Measurements from ENCODE around the gene NAALAD2.
"Not testable (repeated sequence)": the region's sequence is repeated elsewhere in the genome, so short reads cannot be mapped to it uniquely, and the experiment has no call there.

NAALAD2 gene

DNA sequence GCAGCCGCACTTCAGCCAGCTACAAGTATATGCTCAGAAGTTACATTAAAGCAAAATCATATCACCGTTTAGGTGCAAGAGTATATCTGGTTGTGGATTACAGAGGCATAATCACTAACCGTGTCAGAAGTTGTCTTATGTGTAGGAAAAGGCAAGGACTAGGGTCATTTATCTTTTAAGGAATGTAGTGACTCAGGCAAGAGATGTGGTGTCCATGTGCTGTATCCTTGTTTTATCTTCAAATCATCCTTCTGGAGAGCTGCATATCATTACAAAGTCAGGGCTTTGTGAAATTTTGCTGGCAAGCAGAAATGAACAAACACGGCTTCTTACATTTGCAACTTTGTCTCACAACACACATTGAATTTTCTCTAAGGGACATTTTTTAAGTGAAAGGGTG is 101.1 kb downstream of the NAALAD2 start:
- Histone ChIP-seq H3K36me3 (ENCODE audit: control insufficient read depth in 5 of 5, insufficient read depth in 5 of 5, low read length in 5 of 5) (no peaks in the 10 kb centered on the region), H3K27ac (ENCODE audit: low read depth, low read length) (no peak overlapping the region), H3K9me3 (ENCODE audit: control insufficient read depth in 5 of 5, low read length in 5 of 5) (no peaks in the 10 kb centered on the region), H3K4me3 (ENCODE audit: low read depth in 1 of 5, low read length in 5 of 5) (no peak overlapping the region), H3K27me3 (ENCODE audit: control insufficient read depth in 5 of 5, insufficient read depth in 4 of 5, low read length in 5 of 5) (no peaks in the 10 kb centered on the region), H3K9ac (ENCODE audit: low read length in 5 of 5) (no peak overlapping the region), H3K4me1 (ENCODE audit: control insufficient read depth in 5 of 5, insufficient read depth in 5 of 5, low read length in 5 of 5) (no peaks in the 10 kb centered on the region)

GRCh38 chr11:90237004-90237403 is 102.5 kb downstream of the NAALAD2 start:
- H3K9me3 ChIP-seq (ENCODE audit: control insufficient read depth in 5 of 5, low read length in 5 of 5), result no peaks in the 10 kb centered on the region
- H3K27me3 ChIP-seq (ENCODE audit: control insufficient read depth in 5 of 5, insufficient read depth in 4 of 5, low read length in 5 of 5), result no peaks in the 10 kb centered on the region
- no peak overlapping the region for H3K27ac ChIP-seq (ENCODE audit: low read depth, low read length)
- no peaks in the 10 kb centered on the region for H3K36me3 ChIP-seq (ENCODE audit: control insufficient read depth in 5 of 5, insufficient read depth in 5 of 5, low read length in 5 of 5)
- H3K4me1 ChIP-seq (ENCODE audit: control insufficient read depth in 5 of 5, insufficient read depth in 5 of 5, low read length in 5 of 5), result no peaks in the 10 kb centered on the region
- H3K9ac ChIP-seq (ENCODE audit: low read length in 5 of 5), result no peak overlapping the region
- H3K4me3 ChIP-seq (ENCODE audit: low read depth in 1 of 5, low read length in 5 of 5), result no peak overlapping the region

DNA sequence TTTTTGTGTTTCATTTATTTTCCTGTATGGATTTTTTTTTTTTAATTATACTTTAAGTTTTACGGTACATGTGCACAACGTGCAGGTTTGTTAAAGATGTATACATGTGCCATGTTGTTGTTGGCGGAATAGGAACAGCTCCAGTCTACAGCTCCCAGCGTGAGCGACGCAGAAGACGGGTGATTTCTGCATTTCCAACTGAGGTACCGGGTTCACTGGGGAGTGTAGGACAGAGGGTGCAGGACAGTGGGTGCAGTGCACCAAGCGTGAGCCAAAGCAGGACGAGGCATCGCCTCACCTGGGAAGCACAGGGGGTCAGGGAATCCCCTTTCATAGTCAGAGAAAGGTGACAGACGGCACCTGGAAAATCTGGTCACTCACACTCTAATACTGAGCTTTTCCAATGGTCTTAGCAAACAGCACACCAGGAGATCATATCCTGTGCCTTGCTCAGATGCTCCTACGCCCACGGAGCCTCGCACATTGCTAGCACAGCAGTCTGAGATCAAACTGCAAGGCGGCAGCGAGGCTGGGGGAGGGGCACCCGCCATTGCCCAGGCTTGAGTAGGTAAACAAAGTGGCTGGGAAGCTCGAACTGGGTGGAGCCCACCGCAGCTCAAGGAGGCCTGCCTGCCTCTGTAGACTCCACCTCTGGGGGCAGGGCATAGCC is 105.6 kb downstream of the NAALAD2 start:
- H3K36me3 ChIP-seq (ENCODE audit: control insufficient read depth in 5 of 5, insufficient read depth in 5 of 5, low read length in 5 of 5); H3K4me3 ChIP-seq (ENCODE audit: low read depth in 1 of 5, low read length in 5 of 5); H3K27me3 ChIP-seq (ENCODE audit: control insufficient read depth in 5 of 5, insufficient read depth in 4 of 5, low read length in 5 of 5); H3K9ac ChIP-seq (ENCODE audit: low read length in 5 of 5); H3K4me1 ChIP-seq (ENCODE audit: control insufficient read depth in 5 of 5, insufficient read depth in 5 of 5, low read length in 5 of 5); H3K27ac ChIP-seq (ENCODE audit: low read depth, low read length); H3K9me3 ChIP-seq (ENCODE audit: control insufficient read depth in 5 of 5, low read length in 5 of 5): not testable (repeated sequence)

DNA sequence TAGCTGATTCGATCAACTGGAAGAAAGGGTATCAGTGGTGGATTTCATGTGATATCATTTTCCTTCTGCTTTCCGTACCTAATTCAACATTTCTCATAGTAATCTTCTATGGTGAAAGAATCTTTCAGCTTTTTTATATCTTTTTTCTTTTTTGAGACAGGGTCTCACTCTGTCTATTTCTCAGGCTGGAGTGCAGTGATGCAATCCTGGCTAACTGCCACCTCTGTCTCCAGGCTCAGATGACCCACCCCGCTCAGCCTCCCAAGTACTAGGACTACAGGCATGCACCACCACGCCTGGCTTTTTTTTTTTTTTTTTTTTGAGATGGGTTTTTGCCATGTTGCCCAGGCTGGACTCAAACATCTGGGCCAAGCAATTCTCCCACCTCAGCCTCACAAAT is 107.0 kb downstream of the NAALAD2 start:
- Histone ChIP-seq H3K4me3 (ENCODE audit: low read depth in 1 of 5, low read length in 5 of 5) (no peak overlapping the region), H3K27ac (ENCODE audit: low read depth, low read length) (no peak overlapping the region), H3K36me3 (ENCODE audit: control insufficient read depth in 5 of 5, insufficient read depth in 5 of 5, low read length in 5 of 5) (no peaks in the 10 kb centered on the region), H3K4me1 (ENCODE audit: control insufficient read depth in 5 of 5, insufficient read depth in 5 of 5, low read length in 5 of 5) (no peaks in the 10 kb centered on the region), H3K9me3 (ENCODE audit: control insufficient read depth in 5 of 5, low read length in 5 of 5) (no peaks in the 10 kb centered on the region), H3K27me3 (ENCODE audit: control insufficient read depth in 5 of 5, insufficient read depth in 4 of 5, low read length in 5 of 5) (no peaks in the 10 kb centered on the region), H3K9ac (ENCODE audit: low read length in 5 of 5) (no peak overlapping the region)

All from subcutaneous abdominal adipose tissue (tissue), 5 donors.